Measurements from ENCODE around the gene FAM25A.
"Not testable (repeated sequence)": the region's sequence is repeated elsewhere in the genome, so short reads cannot be mapped to it uniquely, and the experiment has no call there.

The FAM25A gene

DNA sequence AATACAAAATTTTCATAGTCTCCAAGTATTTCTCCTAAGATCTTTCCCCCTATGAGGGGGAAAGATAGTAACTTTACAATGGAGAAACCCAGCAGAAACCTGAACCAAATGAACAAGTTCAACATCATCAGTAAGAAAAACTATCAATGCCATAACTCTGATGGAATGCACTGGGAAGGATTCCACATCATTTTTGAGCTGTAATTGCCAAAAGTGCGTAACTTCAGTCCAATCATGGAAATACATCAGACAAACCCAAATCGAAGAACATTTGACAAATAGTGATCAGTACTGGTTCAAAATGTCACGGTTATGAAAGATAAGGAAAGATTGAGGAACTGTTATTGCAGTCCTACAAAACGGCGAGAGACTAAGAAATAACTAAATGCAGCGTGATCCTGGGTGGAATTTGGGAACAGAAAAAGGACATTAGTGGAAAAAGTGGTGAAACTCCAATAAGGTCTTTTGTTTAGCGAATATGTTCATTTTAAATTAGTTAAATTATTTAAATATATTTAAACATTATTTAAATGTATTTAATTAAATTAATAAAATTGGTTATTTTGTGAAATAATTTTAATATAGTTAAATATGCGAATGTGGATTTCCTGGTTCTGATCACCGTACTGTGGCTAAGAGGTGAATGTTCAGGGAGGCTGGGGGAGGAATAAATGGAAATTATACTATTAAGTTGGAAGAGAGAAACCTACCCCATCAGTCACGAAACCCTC lies 4.9 kb upstream of the FAM25A start:
- not testable (repeated sequence) for DNase-seq

DNA sequence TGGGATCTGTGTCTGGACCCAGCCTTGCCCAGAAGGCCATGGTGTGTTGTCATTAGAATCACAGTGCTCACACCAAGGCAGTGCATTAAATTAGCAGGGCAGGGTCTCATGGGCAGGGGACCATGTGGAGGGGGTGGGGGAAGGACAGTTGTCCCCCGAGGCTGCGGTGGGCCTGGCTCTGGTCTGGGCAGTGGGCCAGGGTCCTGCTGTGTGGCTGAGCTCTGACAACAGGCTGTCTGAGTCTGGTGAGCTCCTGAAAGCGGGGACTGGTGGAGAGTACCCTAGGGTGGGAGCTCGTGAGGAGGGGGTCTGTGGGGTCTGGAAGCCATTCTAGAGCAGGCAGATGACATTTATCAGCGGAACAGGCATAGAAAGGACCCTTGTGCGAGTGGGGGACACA lies 2.0 kb upstream of the FAM25A start:
- DNase-seq: not testable (repeated sequence)

DNA sequence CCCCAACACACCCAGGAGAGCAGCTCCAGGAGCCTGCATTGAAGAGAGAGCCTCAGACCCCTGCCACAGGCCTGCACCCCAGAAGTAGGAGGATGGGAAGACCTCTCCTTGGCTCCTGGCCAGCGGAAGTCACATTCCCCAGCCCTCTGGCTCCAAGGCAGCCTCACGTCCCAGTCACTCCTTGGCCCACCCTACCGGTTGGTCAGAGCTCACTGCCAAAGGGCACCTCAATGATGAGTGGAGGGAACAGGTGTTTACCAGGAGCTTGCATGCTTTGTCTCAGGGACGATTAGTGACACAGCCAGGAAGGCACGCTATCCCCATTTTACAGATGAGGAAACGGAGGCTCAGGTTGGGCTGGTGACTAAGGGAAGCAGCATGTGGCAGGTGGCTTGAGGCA lies 1.0 kb upstream of the FAM25A start:
- not testable (repeated sequence) for DNase-seq

DNA sequence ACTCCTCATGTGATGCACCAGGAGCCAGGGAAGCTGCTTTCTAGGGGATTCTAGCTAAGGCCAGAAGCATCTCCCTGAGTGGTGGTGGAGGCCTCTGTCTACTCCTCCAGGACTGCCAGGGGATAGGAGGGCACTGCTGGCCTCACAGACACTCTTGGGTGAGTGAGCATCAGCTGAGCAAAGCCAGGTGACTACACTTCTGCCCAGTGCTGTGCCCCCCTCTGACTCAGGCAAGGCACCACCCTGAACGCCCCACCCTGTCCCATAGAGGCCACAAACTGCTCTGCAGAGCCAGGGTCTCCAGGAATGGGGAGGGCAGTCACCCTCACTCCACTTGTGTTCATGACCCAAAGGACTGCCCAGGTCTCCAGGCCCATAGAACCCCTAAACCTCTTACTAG lies 590 bp upstream of the FAM25A start:
- not testable (repeated sequence) for DNase-seq

DNA sequence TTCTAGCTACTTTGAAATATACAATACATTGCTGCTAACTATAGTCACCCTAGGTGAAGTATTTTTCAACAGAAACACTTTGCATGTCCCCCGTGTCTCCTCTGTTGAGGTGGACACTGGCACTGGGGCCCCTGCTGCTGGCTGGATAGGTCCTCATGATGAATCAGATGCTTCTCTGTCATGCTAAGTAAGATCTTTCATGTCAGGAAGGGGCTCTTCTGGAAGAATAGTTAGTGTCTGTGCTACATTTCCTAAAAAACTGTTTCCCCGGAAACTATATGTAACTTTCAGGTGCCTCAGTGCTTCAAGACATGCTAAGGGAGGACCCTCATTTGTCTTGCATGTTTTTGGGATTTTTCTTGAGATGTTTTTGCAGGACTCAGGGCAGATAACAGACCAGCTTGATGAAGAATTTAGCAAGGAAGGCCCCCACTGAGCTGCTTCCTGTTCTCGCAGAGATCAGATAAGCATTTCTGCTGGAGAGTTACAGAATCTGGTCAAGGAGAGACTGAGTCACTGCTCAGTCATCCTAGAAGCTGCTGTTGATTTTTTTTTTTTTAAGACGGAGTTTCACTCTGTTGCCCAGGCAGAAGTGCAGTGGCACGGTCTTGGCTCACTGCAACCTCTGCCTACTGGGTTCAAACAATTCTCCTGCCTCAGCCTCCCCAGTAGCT lies 5.3 kb downstream of the FAM25A start:
- DNase-seq: not testable (repeated sequence)

DNA sequence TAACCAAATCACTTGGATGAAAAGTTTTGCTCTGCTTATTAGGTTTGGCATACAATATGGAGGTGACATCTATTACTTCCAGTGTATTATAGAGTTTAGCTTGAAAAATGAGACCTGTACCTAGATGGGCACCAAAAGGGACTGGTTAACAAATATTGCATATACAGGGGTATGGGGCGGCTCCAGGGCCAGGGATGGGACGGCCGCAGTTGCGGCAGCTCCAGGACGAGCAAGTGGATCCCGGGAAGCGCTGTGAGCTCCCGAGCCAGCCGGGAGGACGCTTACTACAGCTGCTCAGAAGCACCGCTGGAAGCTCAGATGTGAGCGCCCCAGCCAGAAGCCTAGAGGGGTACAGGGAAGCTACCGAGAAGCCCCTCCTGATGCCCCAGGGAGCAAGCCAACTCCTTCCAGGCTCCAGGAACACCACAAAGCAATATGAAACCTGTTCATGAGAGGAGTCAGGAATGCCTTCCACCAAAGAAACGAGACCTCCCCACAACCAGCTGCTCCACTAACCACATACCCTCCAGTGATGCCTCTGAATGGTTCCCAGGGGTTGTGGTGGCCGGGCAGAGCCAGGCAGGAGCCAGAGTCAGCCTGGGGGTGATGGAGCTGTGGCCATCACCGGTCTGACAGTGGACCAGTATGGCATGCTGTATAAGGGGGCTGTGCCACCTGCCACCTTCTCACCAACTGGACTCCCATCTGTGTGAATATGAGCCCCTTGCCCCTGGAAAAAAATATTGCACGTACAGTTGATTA lies 6.8 kb downstream of the FAM25A start:
- not testable (repeated sequence) for DNase-seq

DNA sequence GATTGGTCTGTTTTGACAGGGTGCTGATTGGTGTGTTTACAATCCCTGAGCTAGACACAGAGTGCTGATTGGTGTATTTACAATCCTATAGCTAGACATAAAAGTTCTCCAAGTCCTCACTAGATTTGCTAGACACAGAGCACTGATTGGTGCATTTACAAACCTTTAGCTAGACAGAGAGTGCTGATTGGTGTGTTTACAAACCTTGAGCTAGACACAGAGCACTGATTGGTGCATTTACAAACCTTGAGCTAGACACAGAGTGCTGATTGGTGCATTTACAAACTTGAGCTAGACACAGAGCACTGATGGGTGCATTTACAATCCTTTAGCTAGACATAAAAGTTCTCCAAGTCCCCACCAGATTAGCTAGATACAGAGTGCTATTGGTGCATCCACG lies 10.3 kb downstream of the FAM25A start:
- not testable (repeated sequence) for DNase-seq

DNA sequence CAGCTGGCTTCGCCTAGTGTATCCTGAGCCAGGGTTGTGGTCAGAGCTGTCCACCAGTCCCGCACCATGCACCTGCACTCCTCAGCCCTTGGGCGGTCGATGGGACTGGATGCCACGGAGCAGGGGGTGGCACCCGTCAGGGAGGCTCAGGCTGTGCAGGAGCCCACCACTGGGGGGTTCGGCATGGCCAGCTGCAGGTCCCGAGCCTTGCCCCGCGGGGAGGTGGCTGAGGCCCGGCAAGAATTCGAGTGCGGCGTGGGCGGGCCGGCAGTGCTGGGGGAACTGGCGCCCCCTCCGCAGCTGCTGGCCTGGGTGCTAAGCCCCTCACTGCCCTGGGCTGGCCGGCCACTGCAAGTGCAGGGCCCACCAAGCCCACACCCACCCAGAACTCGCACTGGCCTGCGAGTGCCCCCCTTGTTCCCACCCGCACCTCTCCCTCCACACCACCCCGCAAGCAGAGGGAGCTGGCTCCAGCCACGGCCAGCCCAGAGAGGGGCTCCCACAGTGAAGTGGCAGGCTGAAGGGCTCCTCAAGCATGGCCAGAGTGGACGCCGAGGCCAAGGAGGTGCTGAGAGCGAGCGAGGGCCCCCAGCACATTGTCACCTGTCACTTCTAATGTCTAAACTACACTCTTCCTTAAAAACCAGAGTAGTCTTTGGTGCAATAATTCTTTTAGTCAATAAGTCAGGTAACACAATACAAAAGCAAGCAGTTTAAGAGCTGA lies 11.0 kb downstream of the FAM25A start:
- DNase-seq: no peak

DNA sequence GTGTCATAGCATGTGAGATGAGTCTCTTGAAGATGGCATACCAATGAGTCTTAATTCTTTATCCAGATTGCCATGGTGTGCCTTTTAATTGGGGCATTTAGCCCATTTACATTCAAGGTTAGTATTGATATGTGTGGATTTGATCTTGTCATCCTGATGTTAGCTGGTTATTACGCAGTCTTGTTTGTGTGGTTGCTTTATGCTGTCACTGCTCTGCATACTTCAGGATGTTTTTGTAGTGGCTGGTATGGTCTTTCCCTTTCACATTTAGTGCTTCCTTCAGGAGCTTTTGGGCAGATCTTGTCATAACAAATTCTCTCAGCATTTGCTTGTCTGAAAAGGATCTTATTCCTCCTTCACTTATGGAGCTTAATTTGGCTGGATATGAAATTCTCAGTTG lies 16.5 kb downstream of the FAM25A start:
- no peak for DNase-seq

DNA sequence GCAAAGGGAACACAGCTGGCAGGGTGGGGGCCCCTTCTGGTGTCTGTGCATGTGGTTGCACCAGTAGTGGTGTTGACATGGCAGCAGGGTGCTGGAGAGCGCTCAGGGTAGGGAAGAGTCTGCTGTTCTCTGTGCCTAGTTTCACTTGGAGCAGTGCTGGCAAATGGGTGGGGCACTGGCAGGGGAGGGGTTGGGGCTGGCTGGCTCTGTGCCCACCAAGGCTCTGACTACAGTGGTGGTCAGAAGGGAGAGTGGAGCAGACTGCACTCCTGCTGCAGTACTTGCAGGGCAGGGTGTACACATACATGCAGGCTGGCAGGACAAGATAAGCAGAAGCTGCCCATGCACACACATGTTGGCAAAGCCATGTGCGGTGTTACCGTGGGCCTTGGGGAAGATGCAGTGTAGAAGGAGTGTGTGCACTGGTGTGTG lies 18.2 kb downstream of the FAM25A start:
- DNase-seq: no peak

DNA sequence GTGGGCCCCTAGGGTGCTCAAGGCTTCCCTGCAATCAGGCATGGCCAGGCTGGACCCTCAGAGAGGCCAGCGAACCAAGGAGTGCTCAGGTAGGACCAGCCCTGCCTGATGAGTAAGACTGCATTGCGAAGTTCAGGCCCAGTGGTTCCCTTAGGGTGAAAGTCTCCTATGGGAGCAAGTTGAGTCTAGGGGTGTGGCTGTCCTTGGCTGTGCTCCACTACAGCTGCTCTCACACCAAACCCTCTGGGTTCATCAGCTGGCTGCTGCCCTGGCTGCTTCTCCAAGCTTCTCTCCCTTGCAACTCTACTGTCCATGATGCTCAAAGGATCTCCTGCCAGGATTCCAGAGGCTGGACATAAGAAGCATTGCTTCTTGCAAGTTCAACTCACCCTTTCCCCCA lies 18.7 kb downstream of the FAM25A start:
- no peak for DNase-seq

DNA sequence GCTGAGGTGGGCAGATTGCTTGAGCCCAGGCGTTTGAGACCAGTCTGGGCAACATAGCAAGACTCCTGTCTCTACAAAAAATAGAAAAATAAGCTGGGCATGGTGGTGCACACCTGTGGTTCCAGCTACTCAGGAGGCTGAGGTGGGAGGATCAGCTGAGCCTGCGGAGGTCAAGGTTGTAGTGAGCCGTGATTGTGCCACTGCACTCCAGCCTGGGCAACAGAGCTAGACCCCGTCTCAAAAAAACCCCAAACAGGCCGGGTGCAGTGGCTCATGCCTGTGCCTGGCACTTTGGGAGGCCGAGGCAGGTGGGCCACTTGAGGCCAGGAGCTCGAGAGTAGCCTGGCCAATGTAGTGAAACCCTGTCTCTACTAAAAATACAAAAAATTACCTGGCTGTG lies 23.5 kb downstream of the FAM25A start:
- DNase-seq: not testable (repeated sequence)

DNA sequence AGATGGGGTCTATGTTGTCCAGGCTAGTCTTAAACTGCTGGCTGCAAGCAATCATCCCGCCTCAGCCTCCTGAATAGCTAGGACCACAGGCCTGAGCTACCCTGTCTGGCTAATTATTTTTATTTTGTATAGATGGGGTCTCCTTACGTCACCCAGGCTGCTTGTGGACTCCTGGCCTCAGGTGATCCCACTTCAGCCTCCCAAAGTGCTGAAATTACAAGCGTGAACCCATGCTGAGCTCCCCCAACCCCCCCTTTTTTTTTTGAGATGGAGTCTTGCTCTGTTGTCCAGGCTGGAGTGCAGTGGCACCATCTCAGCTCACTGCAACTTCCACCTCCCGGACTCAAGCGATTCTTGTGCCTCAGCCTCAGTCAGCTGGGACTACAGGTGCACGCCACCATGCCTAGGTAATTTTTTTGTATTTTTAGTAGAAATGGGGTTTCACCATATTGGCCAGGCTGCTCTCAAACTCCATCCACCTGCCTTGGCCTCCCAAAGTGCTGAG lies 25.4 kb downstream of the FAM25A start:
- DNase-seq: no peak

DNA sequence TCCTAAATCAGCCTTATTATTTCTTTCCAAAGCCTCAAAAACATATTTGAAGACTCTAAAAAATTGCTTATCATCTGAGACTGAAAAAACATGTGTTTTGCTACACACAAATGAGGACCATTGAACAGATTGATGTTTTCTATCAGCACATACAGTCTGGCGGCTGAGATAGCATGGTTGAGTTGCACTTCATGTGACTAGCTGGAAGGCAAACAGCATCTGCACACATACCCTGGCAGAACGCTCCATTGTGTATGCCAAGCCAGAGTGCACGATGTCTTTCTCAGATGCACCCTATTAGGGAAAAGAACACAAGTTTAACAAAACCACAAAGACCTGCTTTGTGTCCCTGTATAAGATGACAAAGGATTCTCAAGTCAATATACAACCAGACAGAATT lies 33.0 kb downstream of the FAM25A start:
- peak; percentile 56 for DNase-seq

DNA sequence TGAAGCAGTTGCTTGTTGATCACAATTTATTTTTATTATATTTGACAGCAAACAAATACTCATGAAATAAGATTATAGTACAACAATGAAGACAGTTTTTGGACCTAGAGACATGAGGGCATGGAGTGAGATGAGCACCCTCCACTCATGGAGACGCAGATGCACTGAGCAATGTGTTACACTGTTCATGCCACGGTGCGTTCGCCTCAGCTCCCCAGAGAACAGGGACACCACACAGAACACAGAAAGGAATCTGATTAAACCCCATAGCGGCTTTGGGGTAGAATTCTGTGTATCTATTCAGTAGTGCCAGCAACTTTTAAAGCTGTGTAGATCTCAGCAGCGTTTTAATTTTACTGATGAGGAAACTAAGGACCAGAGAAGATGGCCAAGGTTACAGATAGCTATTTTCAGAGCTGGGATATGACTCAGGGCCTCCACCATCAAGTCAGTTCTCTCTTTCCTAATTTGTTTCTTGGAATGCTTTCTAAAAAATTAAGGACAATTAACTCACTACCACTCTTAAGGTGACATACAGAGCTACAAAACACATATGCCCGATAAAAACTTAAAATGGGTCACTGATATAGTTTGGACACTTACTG lies 33.6 kb downstream of the FAM25A start:
- DNase-seq: no peak

DNA sequence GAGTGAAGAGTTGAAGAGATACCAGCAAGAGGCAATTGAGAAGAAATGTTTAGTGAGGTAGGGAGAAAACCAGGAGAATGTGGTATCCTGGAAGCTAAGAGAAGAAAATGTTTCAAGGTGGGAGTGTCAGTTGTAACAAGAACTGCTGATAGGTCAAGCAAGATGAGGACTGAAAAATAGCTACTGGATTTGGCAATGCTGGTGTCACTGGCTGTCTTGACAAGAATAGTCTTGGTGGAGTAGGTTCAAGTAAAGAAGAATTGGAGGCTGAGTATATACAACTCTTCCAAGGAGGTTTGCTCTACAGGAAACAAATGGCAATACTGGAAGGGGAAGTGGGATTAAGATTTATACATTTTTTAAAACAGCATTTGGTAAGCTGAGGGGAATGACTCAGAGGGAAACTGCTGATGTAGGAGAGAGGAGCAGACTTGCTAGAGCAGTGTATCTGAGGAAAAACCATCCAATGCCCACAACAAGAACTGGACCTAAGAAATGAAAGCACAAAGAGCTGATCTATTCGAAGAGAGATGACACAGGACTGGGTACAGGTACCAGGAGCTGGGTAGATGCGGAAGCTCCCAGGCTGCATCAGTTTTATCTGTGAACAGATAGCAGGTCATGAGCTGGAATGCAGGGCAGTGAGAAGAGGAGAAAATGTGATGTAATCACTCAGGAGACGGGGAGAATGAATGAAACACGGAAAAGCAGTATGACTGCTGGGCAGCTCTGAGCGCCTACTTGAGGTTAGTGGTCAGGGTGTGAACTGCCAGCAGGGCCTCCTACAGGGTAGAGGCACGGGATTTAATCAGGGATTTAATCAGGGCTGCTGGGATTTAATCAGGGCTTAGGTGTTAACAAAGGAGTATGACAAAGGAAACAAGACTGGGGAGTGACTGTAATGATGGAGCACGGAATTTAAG lies 34.5 kb downstream of the FAM25A start:
- DNase-seq: no peak

DNA sequence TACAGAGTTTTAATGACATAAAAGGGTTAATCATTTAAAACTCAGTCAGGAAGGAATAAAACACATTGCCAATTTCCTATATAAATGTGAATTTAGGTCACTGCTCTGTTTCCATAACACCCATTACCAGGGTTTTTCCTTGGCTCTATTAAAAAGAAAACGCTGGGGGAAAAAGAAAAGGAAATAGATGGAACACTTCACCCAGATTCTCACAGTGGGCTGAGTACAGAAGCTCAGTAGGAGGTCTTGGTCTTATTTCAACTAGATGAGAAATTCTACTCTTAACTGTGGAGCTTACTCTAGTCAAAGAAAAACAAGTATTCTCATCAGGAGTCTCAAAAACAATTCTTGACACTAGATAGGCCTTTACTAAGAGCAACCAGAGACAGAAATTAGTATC lies 38.1 kb downstream of the FAM25A start:
- no peak for DNase-seq

DNA sequence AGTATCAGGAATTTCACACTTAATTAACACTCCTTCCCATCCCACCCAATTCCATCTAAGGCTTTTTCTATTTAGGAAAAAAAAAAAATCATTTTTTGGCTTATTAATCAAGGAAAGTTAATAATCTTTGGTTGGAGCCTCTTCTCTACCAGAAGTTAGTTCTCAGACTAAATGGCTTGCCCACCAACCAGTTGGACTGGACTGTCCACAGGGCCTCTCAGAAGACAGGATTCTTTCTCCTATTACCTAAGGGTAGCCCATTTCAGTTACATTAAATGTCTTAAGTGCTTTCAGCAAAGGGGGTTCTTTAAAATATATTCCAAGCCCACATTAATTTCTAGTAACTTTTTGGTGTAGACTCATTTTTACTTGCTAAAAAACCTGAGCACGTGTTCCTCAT lies 39.3 kb downstream of the FAM25A start:
- DNase-seq: no peak

DNA sequence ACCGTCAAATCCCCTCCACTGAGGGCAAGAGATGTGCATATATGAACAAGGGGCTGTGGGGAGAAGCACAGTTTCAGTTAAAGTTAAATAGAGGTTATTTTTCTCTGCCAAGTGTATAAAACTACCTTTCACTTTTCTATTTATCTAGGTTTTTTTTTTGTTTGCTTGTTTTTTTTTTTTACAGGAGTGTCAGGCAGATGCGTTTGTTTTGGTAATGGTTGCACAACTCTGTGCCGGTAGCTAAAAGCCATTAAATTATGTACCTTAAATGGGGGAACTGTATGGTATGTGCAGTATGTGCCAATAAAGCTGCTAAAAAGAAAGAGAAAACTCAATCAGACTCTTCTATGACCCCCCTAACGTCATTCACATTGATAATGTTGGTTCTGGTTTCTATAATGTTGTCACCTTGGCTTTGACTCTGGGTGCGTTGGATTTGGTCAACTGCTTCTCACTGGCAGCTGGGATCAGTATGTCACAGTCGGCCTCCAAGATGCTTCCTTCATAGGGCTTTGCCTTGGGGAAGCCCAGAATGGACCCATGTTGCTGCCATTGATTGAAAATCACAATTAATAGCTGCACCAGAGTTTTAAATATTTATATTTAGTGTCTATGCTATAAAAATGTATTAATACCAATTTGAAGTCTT lies 40.3 kb downstream of the FAM25A start:
- no peak for DNase-seq

DNA sequence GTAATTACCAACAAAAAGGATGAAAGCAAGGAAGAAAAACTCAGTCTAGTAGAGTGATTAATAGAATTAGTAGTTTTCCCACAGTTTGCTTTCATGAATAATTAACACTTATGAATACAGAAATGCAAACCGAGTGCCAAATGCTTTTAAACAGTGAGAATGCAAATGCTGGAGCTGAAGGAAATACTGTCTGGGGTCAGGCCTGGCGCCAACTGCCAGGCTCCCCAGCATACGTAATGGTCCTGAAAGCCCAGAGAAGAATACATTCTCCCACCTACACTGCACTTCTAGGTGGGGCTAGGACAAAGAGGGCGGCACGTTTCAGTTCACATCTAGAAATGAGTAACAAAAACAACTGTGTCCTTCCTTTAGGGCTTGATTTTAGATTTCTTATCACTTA lies 44.6 kb downstream of the FAM25A start:
- no peak for DNase-seq

DNA sequence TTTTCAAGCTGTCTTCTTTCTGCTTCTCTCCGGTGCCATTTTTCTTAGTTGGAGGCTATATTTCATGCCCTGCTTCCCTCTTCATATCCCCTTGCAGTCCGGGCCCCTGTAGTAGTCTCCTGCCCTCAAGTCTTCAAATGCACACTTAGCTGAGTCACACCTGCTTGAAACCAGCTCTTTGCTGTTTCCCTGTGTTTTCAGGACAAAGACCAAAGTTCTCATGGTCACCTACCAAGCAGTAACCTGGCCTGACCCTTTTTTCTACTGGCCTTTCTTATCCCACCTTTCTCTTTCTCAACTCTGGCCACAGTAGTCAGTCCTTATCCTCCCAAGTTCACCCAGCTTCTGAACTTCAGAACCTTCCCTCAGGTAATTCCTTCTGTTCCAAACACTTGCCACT lies 46.1 kb downstream of the FAM25A start:
- DNase-seq: no peak
